Hepatocyte (in vitro differentiated cells): ENCODE measurements around the gene AKAP13. TPM values are rescaled to one million over a fixed set of nuclear protein-coding genes. Genes with fewer than 3 reads are reported as not detected.

Experiments used
- DNase-seq: peaks from one replicate; pipeline ENCODE4 v3.0.0-alpha.2; 2016; ENCODE audit warnings: low spot score
- H2AFZ ChIP-seq: fragments of 200-600 bp; sonication (generic); 2 replicates; pipeline ENCODE4 v1.6.0; 2016; ENCODE audit warnings: antibody characterized with exemption, mild to moderate bottlenecking
- H3K27ac ChIP-seq: fragments of 200-600 bp; sonication (generic); 2 replicates; pipeline ENCODE4 v1.5.1; 2016; ENCODE audit warnings: mild to moderate bottlenecking
- H3K27me3 ChIP-seq: fragments of 200-600 bp; sonication (generic); 2 replicates; pipeline ENCODE4 v1.6.1; 2016
- H3K36me3 ChIP-seq: fragments of 200-600 bp; sonication (generic); replicated peaks from 2 replicates; pipeline ENCODE4 v1.5.1; 2016; ENCODE audit warnings: low read depth; ENCODE audit not compliant: insufficient read depth
- H3K4me1 ChIP-seq: fragments of 200-600 bp; sonication (generic); 2 replicates; pipeline ENCODE4 v1.5.1; 2016; ENCODE audit warnings: mild to moderate bottlenecking, moderate library complexity; ENCODE audit not compliant: insufficient read depth
- H3K4me2 ChIP-seq: fragments of 200-600 bp; sonication (generic); 2 replicates; pipeline ENCODE4 v1.6.0; 2016
- H3K4me3 ChIP-seq: fragments of 200-600 bp; sonication (generic); 2 replicates; pipeline ENCODE4 v1.5.1; 2016; ENCODE audit warnings: mild to moderate bottlenecking
- H3K79me2 ChIP-seq: fragments of 200-600 bp; sonication (generic); 2 replicates; pipeline ENCODE4 v1.6.0; 2017; ENCODE audit warnings: mild to moderate bottlenecking
- H3K9me2 ChIP-seq: fragments of 200-600 bp; sonication (generic); replicated peaks from 2 replicates; pipeline ENCODE4 v1.6.0; 2017; ENCODE audit warnings: mild to moderate bottlenecking; ENCODE audit not compliant: insufficient read depth
- H3K9me3 ChIP-seq: fragments of 200-600 bp; sonication (generic); 2 replicates; pipeline ENCODE4 v1.5.1; 2016; ENCODE audit warnings: low read depth, mild to moderate bottlenecking
- H4K20me1 ChIP-seq: fragments of 200-600 bp; sonication (generic); 2 replicates; pipeline ENCODE4 v1.6.0; 2016; ENCODE audit warnings: mild to moderate bottlenecking; ENCODE audit not compliant: insufficient read depth, poor library complexity, severe bottlenecking
- EZH2 ChIP-seq: fragments of 200-600 bp; sonication (generic); IDR thresholded peaks from 2 replicates; pipeline ENCODE4 v1.6.1; 2016; ENCODE audit warnings: antibody characterized with exemption, mild to moderate bottlenecking, borderline replicate concordance
- EZH2phosphoT487 ChIP-seq: fragments of 200-600 bp; sonication (generic); IDR thresholded peaks from one replicate; pipeline ENCODE4 v1.6.1; 2018; ENCODE audit warnings: antibody characterized with exemption, mild to moderate bottlenecking, low read depth, moderate library complexity; ENCODE audit not compliant: unreplicated experiment, severe bottlenecking
- WGBS: methylation state at CpG from one replicate; pipeline ENCODE4 v1.1.6; 2016; ENCODE audit warnings: low lambda C conversion rate; ENCODE audit errors: missing lambda C conversion rate; 5-methylcytosine and 5-hydroxymethylcytosine counted together
- polyA plus RNA-seq: library from polyadenylated mRNA; unstranded; fragments of >200 nt; fragmentation: Nextera tagmentation; extraction: Ambion mirVana; gene quantifications from 2 replicates; pipeline ENCODE4 v1.2.1, GENCODE V29; 2016
- total RNA-seq: library from RNA; depleted of rRNA; stranded (reverse); fragments of >200 nt; gene quantifications from 2 replicates; pipeline ENCODE4 v1.2.3, GENCODE V29; 2014
- TF ChIP-seq, protein P1 (sequence below): fragments of 200-600 bp; sonication (generic); IDR thresholded peaks from 2 replicates; pipeline ENCODE4 v1.5.1; 2016; ENCODE audit warnings: antibody characterized with exemption, mild to moderate bottlenecking; ENCODE audit not compliant: poor library complexity

Gene AKAP13
- total and polyA plus RNA-seq, 2 experiments from 2014 or later: 55.6 to 80.9 TPM

DNA sequence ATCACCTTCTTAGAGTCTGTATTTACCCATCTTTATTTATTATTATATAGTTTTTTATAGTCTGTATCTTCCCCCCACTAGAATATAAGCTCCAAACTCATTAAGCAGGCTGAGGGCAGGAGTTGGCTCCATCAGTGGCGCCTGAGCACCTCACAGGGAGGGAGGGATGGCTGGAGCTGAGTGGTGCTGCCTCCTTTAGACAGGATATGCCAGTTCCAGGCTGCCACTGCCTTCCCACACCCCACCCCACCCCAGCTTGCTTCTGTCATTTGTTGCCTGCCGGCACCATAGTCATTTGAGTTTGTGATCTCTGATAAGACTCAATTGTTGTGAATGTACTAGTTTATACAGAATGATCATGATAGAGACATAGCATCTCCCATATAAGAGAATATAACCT, 328.8 kb downstream of the AKAP13 start:
- Histone ChIP-seq H3K36me3 (no peaks in the 10 kb centered on the region), H3K79me2 (peaks cover 12% of the 10 kb centered on the region), H4K20me1 (no peaks in the 10 kb centered on the region), H3K9me3 (no peaks in the 10 kb centered on the region), H3K27ac (peak overlapping the region; percentile 95), H3K4me3 (no peak overlapping the region), H3K27me3 (no peaks in the 10 kb centered on the region), H2AFZ (no peak overlapping the region), H3K4me1 (peaks cover 31% of the 10 kb centered on the region), H3K9me2 (no peaks in the 10 kb centered on the region), H3K4me2 (peak overlapping the region; percentile 66)
- TF ChIP-seq EZH2phosphoT487 (no peak), EZH2 (no peak)
- TF ChIP-seq, protein P1, sequence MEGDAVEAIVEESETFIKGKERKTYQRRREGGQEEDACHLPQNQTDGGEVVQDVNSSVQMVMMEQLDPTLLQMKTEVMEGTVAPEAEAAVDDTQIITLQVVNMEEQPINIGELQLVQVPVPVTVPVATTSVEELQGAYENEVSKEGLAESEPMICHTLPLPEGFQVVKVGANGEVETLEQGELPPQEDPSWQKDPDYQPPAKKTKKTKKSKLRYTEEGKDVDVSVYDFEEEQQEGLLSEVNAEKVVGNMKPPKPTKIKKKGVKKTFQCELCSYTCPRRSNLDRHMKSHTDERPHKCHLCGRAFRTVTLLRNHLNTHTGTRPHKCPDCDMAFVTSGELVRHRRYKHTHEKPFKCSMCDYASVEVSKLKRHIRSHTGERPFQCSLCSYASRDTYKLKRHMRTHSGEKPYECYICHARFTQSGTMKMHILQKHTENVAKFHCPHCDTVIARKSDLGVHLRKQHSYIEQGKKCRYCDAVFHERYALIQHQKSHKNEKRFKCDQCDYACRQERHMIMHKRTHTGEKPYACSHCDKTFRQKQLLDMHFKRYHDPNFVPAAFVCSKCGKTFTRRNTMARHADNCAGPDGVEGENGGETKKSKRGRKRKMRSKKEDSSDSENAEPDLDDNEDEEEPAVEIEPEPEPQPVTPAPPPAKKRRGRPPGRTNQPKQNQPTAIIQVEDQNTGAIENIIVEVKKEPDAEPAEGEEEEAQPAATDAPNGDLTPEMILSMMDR: no peak
- WGBS: 91% methylated on average over 2 of the region's 2 CpGs
- no peak for DNase-seq

DNA sequence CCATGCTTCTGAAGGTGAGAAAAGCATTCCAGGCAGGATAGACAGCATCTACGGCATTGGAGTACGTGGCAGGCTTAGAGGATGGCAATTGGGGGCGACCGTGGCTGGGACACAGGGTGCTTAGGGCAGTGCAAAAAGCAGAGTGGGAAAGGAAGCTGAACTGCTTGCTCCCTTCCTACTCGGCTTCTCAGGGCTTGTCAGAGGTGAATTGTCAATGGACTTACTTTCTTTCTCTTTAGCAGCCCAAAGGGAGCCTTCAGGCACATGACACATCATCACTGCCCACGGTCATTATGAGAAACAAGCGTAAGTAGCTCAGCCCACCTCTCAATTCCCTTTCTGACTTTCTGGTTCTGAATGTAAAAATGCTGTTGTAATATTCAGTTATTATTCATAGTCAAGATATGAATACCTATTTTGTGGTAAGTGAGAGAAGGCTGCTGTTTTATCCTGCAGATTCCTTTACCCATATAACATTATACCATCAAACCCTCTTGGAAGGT, 330.0 kb downstream of the AKAP13 start:
- Histone ChIP-seq H3K9me2 (no peaks in the 10 kb centered on the region), H2AFZ (no peak overlapping the region), H3K4me1 (peaks cover 26% of the 10 kb centered on the region), H3K36me3 (no peaks in the 10 kb centered on the region), H3K4me2 (no peak overlapping the region), H4K20me1 (no peaks in the 10 kb centered on the region), H3K79me2 (peaks cover 9% of the 10 kb centered on the region), H3K4me3 (no peak overlapping the region), H3K27ac (peak overlapping the region; percentile 95), H3K27me3 (no peaks in the 10 kb centered on the region), H3K9me3 (no peaks in the 10 kb centered on the region)
- TF ChIP-seq EZH2: no peak
- TF ChIP-seq EZH2phosphoT487: no peak
- TF ChIP-seq, protein P1: no peak
- no peak for DNase-seq
- whole genome bisulfite sequencing: 95% methylated on average over 7 of the region's 7 CpGs

DNA sequence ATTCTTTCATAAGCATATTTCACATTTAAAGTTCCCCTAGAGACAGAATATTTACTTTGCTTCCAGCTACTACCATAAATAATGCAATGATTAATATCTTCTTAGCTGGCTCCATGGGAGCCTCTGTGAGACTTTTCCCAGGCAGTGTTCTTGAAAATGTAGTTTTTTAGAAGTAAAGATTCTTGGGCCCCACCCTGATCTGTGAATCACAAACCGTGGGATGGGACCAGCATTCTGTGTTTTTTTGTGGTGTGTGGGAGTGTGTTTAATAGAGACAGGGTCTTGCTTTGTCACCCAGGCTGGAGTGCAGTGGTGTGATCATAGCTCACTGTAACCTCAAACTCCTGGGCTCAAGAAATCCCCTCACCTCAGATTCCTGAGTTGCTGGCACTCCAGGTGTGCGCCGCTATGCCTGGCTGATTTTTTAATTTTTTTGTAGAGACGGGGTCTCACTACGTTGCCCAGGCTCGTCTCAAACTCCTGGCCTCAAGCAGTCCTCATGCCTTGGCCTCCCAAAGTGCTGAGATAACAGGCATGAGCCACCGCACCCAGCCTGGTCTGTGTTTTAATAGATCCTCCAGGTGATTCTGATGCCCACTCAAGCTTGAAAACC, 331.3 kb downstream of the AKAP13 start:
- Histone ChIP-seq H3K36me3 (no peaks in the 10 kb centered on the region), H3K4me3 (no peak overlapping the region), H3K4me1 (peaks cover 15% of the 10 kb centered on the region), H3K9me2 (no peaks in the 10 kb centered on the region), H3K9me3 (no peaks in the 10 kb centered on the region), H3K79me2 (peaks cover 6% of the 10 kb centered on the region), H2AFZ (no peak overlapping the region), H3K4me2 (no peak overlapping the region), H4K20me1 (no peaks in the 10 kb centered on the region), H3K27ac (no peak overlapping the region), H3K27me3 (no peaks in the 10 kb centered on the region)
- DNase-seq: no peak
- 92% methylated on average over 7 of the region's 7 CpGs for WGBS
- TF ChIP-seq, protein P1: no peak
- TF ChIP-seq EZH2: no peak
- no peak for TF ChIP-seq EZH2phosphoT487
